CD8-positive, alpha-beta memory T cell (primary cell): ENCODE measurements around the gene AUTS2. TPM values are rescaled to one million over a fixed set of nuclear protein-coding genes. Genes with fewer than 3 reads are reported as not detected.

ENCODE experiments used
- CTCF ChIA-PET: fragments of 350-600 bp; sonication (Branson Sonifier 250); formaldehyde crosslinking; loops from one replicate; lab custom pipeline; 2021; ENCODE audit warnings: antibody characterized with exemption; lab: Charles Lee
- POLR2A ChIA-PET: fragments of 350-600 bp; sonication (Branson Sonifier 250); formaldehyde crosslinking; loops from one replicate; lab custom pipeline; 2021; ENCODE audit warnings: antibody characterized with exemption; lab: Charles Lee
- DNase-seq, 5 donors: peaks; one replicate each; pipeline versions ENCODE4 v3.0.0 to v3.0.0-alpha.2; 2020 to 2022; ENCODE audit warnings: mixed read lengths in 1 of 5
- H3K27ac ChIP-seq: one replicate; pipeline ENCODE4 v1.7.0; 2013; ENCODE audit warnings: low read depth, mild to moderate bottlenecking, low read length, moderate library complexity
- H3K27me3 ChIP-seq: 2 replicates; pipeline ENCODE4 v1.7.0; 2013; ENCODE audit warnings: low read length, mild to moderate bottlenecking; ENCODE audit not compliant: insufficient read depth, poor library complexity, severe bottlenecking
- H3K36me3 ChIP-seq: 2 replicates; pipeline ENCODE4 v1.7.0; 2013; ENCODE audit warnings: mild to moderate bottlenecking, low read length, moderate library complexity; ENCODE audit not compliant: insufficient read depth
- H3K4me1 ChIP-seq: 2 replicates; pipeline ENCODE4 v1.7.0; 2013; ENCODE audit warnings: mild to moderate bottlenecking, low read length, moderate library complexity; ENCODE audit not compliant: insufficient read depth
- H3K4me3 ChIP-seq: 2 replicates; pipeline ENCODE4 v1.7.0; 2013; ENCODE audit warnings: mild to moderate bottlenecking, low read length
- H3K9me3 ChIP-seq: 2 replicates; pipeline ENCODE4 v1.7.0; 2013; ENCODE audit warnings: mild to moderate bottlenecking, low read length
- H3K27ac Mint-ChIP-seq, 8 donors: one replicate each; pipeline ENCODE4 v1.8.0; 2020 to 2021; ENCODE audit warnings: mixed read lengths in 8 of 8, mild to moderate bottlenecking in 6 of 8, inconsistent platforms in 3 of 8, moderate library complexity in 3 of 8
- H3K27me3 Mint-ChIP-seq, 2 donors: one replicate each; pipeline ENCODE4 v1.8.0; 2020 to 2021; ENCODE audit warnings: mixed read lengths in 2 of 2, mild to moderate bottlenecking in 1 of 2, moderate library complexity in 1 of 2
- H3K36me3 Mint-ChIP-seq, 3 donors: one replicate each; pipeline ENCODE4 v1.8.0; 2020 to 2021; ENCODE audit warnings: mixed read lengths in 3 of 3, inconsistent platforms in 1 of 3, mild to moderate bottlenecking in 1 of 3
- H3K4me1 Mint-ChIP-seq, 3 donors: one replicate each; pipeline ENCODE4 v1.8.0; 2020 to 2021; ENCODE audit warnings: mixed read lengths in 3 of 3, inconsistent platforms in 1 of 3, mild to moderate bottlenecking in 1 of 3
- H3K4me3 Mint-ChIP-seq, 7 donors: one replicate each; pipeline ENCODE4 v1.8.0; 2020 to 2021; ENCODE audit warnings: mixed read lengths in 7 of 7, mild to moderate bottlenecking in 6 of 7, moderate library complexity in 4 of 7, inconsistent platforms in 2 of 7
- H3K9me3 Mint-ChIP-seq, 5 donors: one replicate each; pipeline ENCODE4 v1.8.0; 2020 to 2022; ENCODE audit warnings: mixed read lengths in 5 of 5, mild to moderate bottlenecking in 3 of 5, moderate library complexity in 2 of 5, inconsistent platforms in 1 of 5
- polyA plus RNA-seq: library from polyadenylated mRNA; unstranded; fragments of 300-500 nt; fragmentation: Illumina TruSeq; gene quantifications from one replicate; pipeline ENCODE4 v1.2.3, GENCODE V29; 2021
- total RNA-seq, 2 experiments: library from RNA; stranded (reverse); gene quantifications; one replicate each; pipeline ENCODE4 v1.2.3, GENCODE V29; 2021

The AUTS2 gene
- total and polyA plus RNA-seq, 3 experiments from 2014 or later: 4.4 to 9.9 (median 5.3) TPM

GRCh38 chr7:69769826-69770225, 171.6 kb downstream of the AUTS2 start:
- H3K27ac Mint-ChIP-seq: no peak overlapping the region
- Histone ChIP-seq H3K4me1 (no peaks in the 10 kb centered on the region), H3K27me3 (no peaks in the 10 kb centered on the region), H3K27ac (no peak overlapping the region), H3K36me3 (no peaks in the 10 kb centered on the region), H3K4me3 (no peak overlapping the region), H3K9me3 (no peaks in the 10 kb centered on the region)
- no peak for DNase-seq
- POLR2A ChIA-PET: no interaction called here
- H3K27me3 Mint-ChIP-seq: no peaks in the 10 kb centered on the region
- no peaks in the 10 kb centered on the region for H3K36me3 Mint-ChIP-seq
- H3K9me3 Mint-ChIP-seq: no peaks in the 10 kb centered on the region
- H3K4me3 Mint-ChIP-seq: no peak overlapping the region
- CTCF ChIA-PET: no interaction called here
- H3K4me1 Mint-ChIP-seq: peaks cover 0 to 4% (median 0%) of the 10 kb centered on the region in 3 donors

- no peaks in the 10 kb centered on the region for H3K27me3 Mint-ChIP-seq
- ChIA-PET POLR2A (no interaction called here), CTCF (no interaction called here)
- no peak overlapping the region for H3K4me3 ChIP-seq
- peaks cover 0 to 4% (median 0%) of the 10 kb centered on the region in 3 donors for H3K4me1 Mint-ChIP-seq
- H3K27me3 ChIP-seq: no peaks in the 10 kb centered on the region
- H3K27ac ChIP-seq: no peak overlapping the region
- DNase-seq: no peak
- H3K36me3 Mint-ChIP-seq: no peaks in the 10 kb centered on the region
- H3K4me3 Mint-ChIP-seq: no peak overlapping the region
- H3K36me3 ChIP-seq: no peaks in the 10 kb centered on the region
- H3K9me3 ChIP-seq: no peaks in the 10 kb centered on the region
- H3K9me3 Mint-ChIP-seq: no peaks in the 10 kb centered on the region
- no peaks in the 10 kb centered on the region for H3K4me1 ChIP-seq
- H3K27ac Mint-ChIP-seq: no peak overlapping the region
Observed at GRCh38 chr7:69770613-69771012, 172.3 kb downstream of the AUTS2 start.

- no peaks in the 10 kb centered on the region for H3K27me3 ChIP-seq
- no peaks in the 10 kb centered on the region for H3K4me1 ChIP-seq
- H3K4me1 Mint-ChIP-seq: no peaks in the 10 kb centered on the region
- H3K27ac Mint-ChIP-seq: no peak overlapping the region
- no peak overlapping the region for H3K4me3 ChIP-seq
- H3K36me3 Mint-ChIP-seq: no peaks in the 10 kb centered on the region
- H3K27me3 Mint-ChIP-seq: no peaks in the 10 kb centered on the region
- POLR2A ChIA-PET: no interaction called here
- H3K36me3 ChIP-seq: no peaks in the 10 kb centered on the region
- CTCF ChIA-PET: interaction anchor here (0.7 kb wide), 1 partner anchor 37 kb away, joined by 3 read pairs; no protein-coding TSS in a partner anchor
- H3K27ac ChIP-seq: no peak overlapping the region
- no peak overlapping the region for H3K4me3 Mint-ChIP-seq
- no peaks in the 10 kb centered on the region for H3K9me3 ChIP-seq
- DNase-seq: no peak
- H3K9me3 Mint-ChIP-seq: no peaks in the 10 kb centered on the region
Observed at GRCh38 chr7:69772718-69773436, 174.6 kb downstream of the AUTS2 start.

GRCh38 chr7:69773535-69774225, 175.4 kb downstream of the AUTS2 start:
- Histone ChIP-seq H3K27me3 (no peaks in the 10 kb centered on the region), H3K9me3 (no peaks in the 10 kb centered on the region), H3K27ac (no peak overlapping the region), H3K36me3 (no peaks in the 10 kb centered on the region), H3K4me3 (no peak overlapping the region), H3K4me1 (no peaks in the 10 kb centered on the region)
- no peak for DNase-seq
- CTCF ChIA-PET: interaction anchor here (0.7 kb wide), 1 partner anchor 38 kb away, joined by 3 read pairs; no protein-coding TSS in a partner anchor
- Mint-ChIP-seq H3K9me3 (no peaks in the 10 kb centered on the region), H3K4me3 (no peak overlapping the region), H3K27me3 (no peaks in the 10 kb centered on the region), H3K36me3 (no peaks in the 10 kb centered on the region), H3K4me1 (no peaks in the 10 kb centered on the region), H3K27ac (no peak overlapping the region)
- POLR2A ChIA-PET: no interaction called here

GRCh38 chr7:69775231-69775771, 177.0 kb downstream of the AUTS2 start:
- POLR2A ChIA-PET: no interaction called here
- Mint-ChIP-seq H3K27me3 (no peaks in the 10 kb centered on the region), H3K4me3 (no peak overlapping the region), H3K4me1 (no peaks in the 10 kb centered on the region), H3K36me3 (no peaks in the 10 kb centered on the region), H3K9me3 (no peaks in the 10 kb centered on the region), H3K27ac (peak overlapping the region in 1 of 8 donors; percentile 10)
- Histone ChIP-seq H3K27ac (no peak overlapping the region), H3K9me3 (no peaks in the 10 kb centered on the region), H3K36me3 (no peaks in the 10 kb centered on the region), H3K4me1 (no peaks in the 10 kb centered on the region), H3K4me3 (no peak overlapping the region), H3K27me3 (no peaks in the 10 kb centered on the region)
- CTCF ChIA-PET: no interaction called here
- DNase-seq: no peak

GRCh38 chr7:69776611-69777010, 178.3 kb downstream of the AUTS2 start:
- no peaks in the 10 kb centered on the region for H3K36me3 Mint-ChIP-seq

GRCh38 chr7:69778138-69778537, 179.9 kb downstream of the AUTS2 start:
- H3K9me3 Mint-ChIP-seq: no peaks in the 10 kb centered on the region
- H3K9me3 ChIP-seq: no peaks in the 10 kb centered on the region
- H3K4me1 ChIP-seq: no peaks in the 10 kb centered on the region
- no peak overlapping the region for H3K27ac ChIP-seq
- H3K4me3 ChIP-seq: no peak overlapping the region
- H3K27me3 Mint-ChIP-seq: no peaks in the 10 kb centered on the region
- H3K4me1 Mint-ChIP-seq: no peaks in the 10 kb centered on the region
- POLR2A ChIA-PET: no interaction called here
- no peak overlapping the region for H3K4me3 Mint-ChIP-seq
- H3K27me3 ChIP-seq: no peaks in the 10 kb centered on the region
- CTCF ChIA-PET: no interaction called here
- no peaks in the 10 kb centered on the region for H3K36me3 ChIP-seq
- peak overlapping the region in 1 of 8 donors; percentile 50 for H3K27ac Mint-ChIP-seq
- DNase-seq: no peak
- H3K36me3 Mint-ChIP-seq: no peaks in the 10 kb centered on the region

More at GRCh38 chr7:69776611-69777010, 178.3 kb downstream of the AUTS2 start:
- Histone ChIP-seq H3K4me1 (no peaks in the 10 kb centered on the region), H3K27me3 (no peaks in the 10 kb centered on the region), H3K4me3 (no peak overlapping the region), H3K36me3 (no peaks in the 10 kb centered on the region), H3K9me3 (no peaks in the 10 kb centered on the region), H3K27ac (no peak overlapping the region)
- Mint-ChIP-seq H3K4me3 (no peak overlapping the region), H3K27ac (no peak overlapping the region), H3K4me1 (no peaks in the 10 kb centered on the region), H3K27me3 (no peaks in the 10 kb centered on the region), H3K9me3 (no peaks in the 10 kb centered on the region)
- ChIA-PET CTCF (no interaction called here), POLR2A (no interaction called here)
- DNase-seq: no peak

GRCh38 chr7:69780379-69780778, 182.1 kb downstream of the AUTS2 start:
- no peak for DNase-seq
- Histone ChIP-seq H3K4me1 (no peaks in the 10 kb centered on the region), H3K4me3 (no peak overlapping the region), H3K9me3 (no peaks in the 10 kb centered on the region), H3K27me3 (no peaks in the 10 kb centered on the region), H3K36me3 (no peaks in the 10 kb centered on the region), H3K27ac (no peak overlapping the region)
- Mint-ChIP-seq H3K27me3 (no peaks in the 10 kb centered on the region), H3K27ac (peak overlapping the region in 2 of 8 donors; percentile 48 to 55), H3K9me3 (no peaks in the 10 kb centered on the region), H3K4me3 (no peak overlapping the region), H3K4me1 (no peaks in the 10 kb centered on the region), H3K36me3 (no peaks in the 10 kb centered on the region)
- ChIA-PET POLR2A (no interaction called here), CTCF (no interaction called here)
